Measurements from ENCODE around the gene SERGEF. TPM values are rescaled to one million over a fixed set of nuclear protein-coding genes. Genes with fewer than 3 reads are reported as not detected.

The SERGEF gene
- total RNA-seq, 4 donors from 2014 or later: 42.1 to 61.6 (median 53.9) TPM

GRCh38 chr11:17983569-17983968, 29.3 kb downstream of the SERGEF start:
- Histone ChIP-seq H3K4me3 (no peak overlapping the region), H3K4me1 (peaks cover 0 to 10% (median 0%) of the 10 kb centered on the region in 4 donors), H3K27me3 (no peaks in the 10 kb centered on the region), H3K27ac (no peak overlapping the region), H3K9me3 (no peaks in the 10 kb centered on the region), H3K36me3 (peaks cover 0 to 59% (median 0%) of the 10 kb centered on the region in 3 donors)
- TF ChIP-seq EP300 (IDR thresholded peaks at IDR 0.05): no peak
- no peak for TF ChIP-seq POLR2A (IDR thresholded peaks at IDR 0.05)
- TF ChIP-seq, protein P1, sequence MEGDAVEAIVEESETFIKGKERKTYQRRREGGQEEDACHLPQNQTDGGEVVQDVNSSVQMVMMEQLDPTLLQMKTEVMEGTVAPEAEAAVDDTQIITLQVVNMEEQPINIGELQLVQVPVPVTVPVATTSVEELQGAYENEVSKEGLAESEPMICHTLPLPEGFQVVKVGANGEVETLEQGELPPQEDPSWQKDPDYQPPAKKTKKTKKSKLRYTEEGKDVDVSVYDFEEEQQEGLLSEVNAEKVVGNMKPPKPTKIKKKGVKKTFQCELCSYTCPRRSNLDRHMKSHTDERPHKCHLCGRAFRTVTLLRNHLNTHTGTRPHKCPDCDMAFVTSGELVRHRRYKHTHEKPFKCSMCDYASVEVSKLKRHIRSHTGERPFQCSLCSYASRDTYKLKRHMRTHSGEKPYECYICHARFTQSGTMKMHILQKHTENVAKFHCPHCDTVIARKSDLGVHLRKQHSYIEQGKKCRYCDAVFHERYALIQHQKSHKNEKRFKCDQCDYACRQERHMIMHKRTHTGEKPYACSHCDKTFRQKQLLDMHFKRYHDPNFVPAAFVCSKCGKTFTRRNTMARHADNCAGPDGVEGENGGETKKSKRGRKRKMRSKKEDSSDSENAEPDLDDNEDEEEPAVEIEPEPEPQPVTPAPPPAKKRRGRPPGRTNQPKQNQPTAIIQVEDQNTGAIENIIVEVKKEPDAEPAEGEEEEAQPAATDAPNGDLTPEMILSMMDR (IDR thresholded peaks at IDR 0.05): no peak
- DNase-seq (ENCODE audit: low spot score in 2 of 2): no peak
- WGBS, 2 donors: 89 to 95% methylated on average over 1 of the region's 1 CpG

DNA sequence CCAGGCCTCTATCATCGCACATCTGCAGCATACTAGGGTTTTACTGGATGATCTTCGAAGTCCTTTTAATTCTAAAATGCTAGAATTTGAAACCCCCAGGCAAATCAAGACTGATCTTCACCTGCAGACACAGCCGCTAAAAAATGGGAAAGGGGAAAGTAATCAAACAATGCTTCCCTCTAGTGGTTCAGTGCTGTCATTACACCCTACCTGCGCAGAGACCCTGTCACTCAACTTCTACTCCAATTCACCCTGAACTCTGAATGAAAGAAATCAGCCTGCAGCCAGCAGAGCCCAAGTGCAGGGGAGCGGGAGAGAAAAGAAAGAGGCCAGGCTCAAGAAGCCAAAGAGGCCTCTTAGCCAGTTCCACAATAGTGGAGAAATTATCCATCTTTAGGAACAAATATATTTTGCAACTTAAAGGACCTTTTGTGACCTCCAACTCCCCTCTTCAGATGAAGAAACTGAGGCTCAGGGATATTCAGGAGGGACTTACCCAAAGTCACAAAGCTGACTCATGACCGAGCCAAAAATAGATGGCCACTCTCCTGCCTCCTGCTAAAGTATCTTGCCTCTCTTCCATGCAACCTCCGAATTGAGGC, 33.0 kb downstream of the SERGEF start:
- H3K9me3 ChIP-seq: no peaks in the 10 kb centered on the region
- H3K27ac ChIP-seq: no peak overlapping the region
- no peak overlapping the region for H3K4me3 ChIP-seq
- peaks cover 0 to 4% (median 0%) of the 10 kb centered on the region in 4 donors for H3K4me1 ChIP-seq
- peak in 1 of 2 donors; percentile 42 for DNase-seq (ENCODE audit: low spot score in 2 of 2)
- H3K27me3 ChIP-seq: no peaks in the 10 kb centered on the region
- 40 to 41% methylated on average over 7 of the region's 7 CpGs for WGBS, 2 donors
- H3K36me3 ChIP-seq: peaks cover 0 to 37% (median 0%) of the 10 kb centered on the region in 3 donors
- TF ChIP-seq POLR2A (IDR thresholded peaks at IDR 0.05): no peak
- TF ChIP-seq, protein P1 (IDR thresholded peaks at IDR 0.05): peak; percentile 72 to 95 (median 82)

- peaks cover 0 to 4% (median 0%) of the 10 kb centered on the region in 4 donors for H3K4me1 ChIP-seq
- H3K27ac ChIP-seq: no peak overlapping the region
- DNase-seq (ENCODE audit: low spot score in 2 of 2): peak in 1 of 2 donors; percentile 9
- peaks cover 0 to 31% (median 0%) of the 10 kb centered on the region in 3 donors for H3K36me3 ChIP-seq
- H3K9me3 ChIP-seq: no peaks in the 10 kb centered on the region
- TF ChIP-seq, protein P1 (IDR thresholded peaks at IDR 0.05): peak; percentile 20 to 43 (median 31)
- TF ChIP-seq EP300 (IDR thresholded peaks at IDR 0.05): no peak
- WGBS, 2 donors: 54 to 63% methylated on average over 5 of the region's 5 CpGs
- no peak overlapping the region for H3K4me3 ChIP-seq
- no peaks in the 10 kb centered on the region for H3K27me3 ChIP-seq
Observed at GRCh38 chr11:17978553-17979287, 34.1 kb downstream of the SERGEF start.

- TF ChIP-seq POLR2A (IDR thresholded peaks at IDR 0.05) (no peak), EP300 (IDR thresholded peaks at IDR 0.05) (no peak)
- TF ChIP-seq, protein P1 (IDR thresholded peaks at IDR 0.05): no peak
- no peaks in the 10 kb centered on the region for H3K9me3 ChIP-seq
- H3K4me3 ChIP-seq: no peak overlapping the region
- peaks cover 0 to 7% (median 0%) of the 10 kb centered on the region in 4 donors for H3K4me1 ChIP-seq
- H3K27ac ChIP-seq: no peak overlapping the region
- 75 to 90% methylated on average over 1 of the region's 1 CpG for WGBS, 2 donors
- no peak for DNase-seq (ENCODE audit: low spot score in 2 of 2)
- H3K27me3 ChIP-seq: no peaks in the 10 kb centered on the region
- peaks cover 0 to 43% (median 0%) of the 10 kb centered on the region in 3 donors for H3K36me3 ChIP-seq
Observed at GRCh38 chr11:17976651-17977050, 36.2 kb downstream of the SERGEF start.

DNA sequence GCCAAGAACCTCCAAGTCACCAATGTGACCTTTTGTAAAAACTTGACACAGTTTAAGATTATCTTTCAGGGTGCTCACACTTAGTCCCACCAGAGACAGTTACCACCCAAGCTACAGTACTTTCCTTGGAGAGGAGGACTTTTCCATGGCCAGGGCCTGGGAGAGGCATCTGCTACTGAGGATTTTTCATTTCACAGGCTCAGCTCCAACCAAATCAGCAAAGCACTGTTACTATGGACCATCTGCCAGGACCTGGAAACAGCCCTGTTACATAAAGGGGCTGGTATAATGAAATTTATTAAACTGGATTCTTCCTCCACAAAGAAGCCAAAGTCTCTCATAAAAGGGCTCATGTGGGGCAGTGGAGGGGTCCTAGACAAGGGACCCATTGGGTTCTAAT, 38.6 kb downstream of the SERGEF start:
- H3K27ac ChIP-seq: no peak overlapping the region

More for the DNA sequence above, 38.6 kb downstream of the SERGEF start:
- Histone ChIP-seq H3K4me1 (peaks cover 0 to 4% (median 0%) of the 10 kb centered on the region in 4 donors), H3K36me3 (peaks cover 0 to 53% (median 0%) of the 10 kb centered on the region in 3 donors), H3K4me3 (no peak overlapping the region), H3K9me3 (no peaks in the 10 kb centered on the region), H3K27me3 (no peaks in the 10 kb centered on the region)
- no peak for DNase-seq (ENCODE audit: low spot score in 2 of 2)
- no peak for TF ChIP-seq POLR2A (IDR thresholded peaks at IDR 0.05)
- TF ChIP-seq, protein P1 (IDR thresholded peaks at IDR 0.05): no peak
- no peak for TF ChIP-seq EP300 (IDR thresholded peaks at IDR 0.05)

All from tibial nerve (tissue), 4 donors.